GM23338 (cell line): ENCODE data around the gene WDR11. TPM values are rescaled to one million over a fixed set of nuclear protein-coding genes. Genes with fewer than 3 reads are reported as not detected.

Source experiments
- ATAC-seq: fragments of 200-7000 bp; cut with Tn5 transposase; 3 replicates; pipeline ENCODE4 v1.9.1; 2020
- DNase-seq: peaks from one replicate; pipeline ENCODE4 v3.0.0-alpha.2; 2015; ENCODE audit warnings: low spot score
- H2AFZ ChIP-seq: fragments of 200-600 bp; sonication (generic); 2 replicates; pipeline ENCODE4 v1.8.0; 2016; ENCODE audit warnings: antibody characterized with exemption, mild to moderate bottlenecking, moderate library complexity
- H3F3A ChIP-seq: fragments of 200-600 bp; sonication (generic); replicated peaks from 2 replicates; pipeline ENCODE4 v1.8.0; 2017; ENCODE audit warnings: antibody characterized with exemption, mixed run types, low read depth
- H3K27ac ChIP-seq: fragments of 200-600 bp; sonication (generic); 2 replicates; pipeline ENCODE4 v1.6.1; 2016; ENCODE audit warnings: low read depth
- H3K27me3 ChIP-seq: fragments of 200-600 bp; sonication (generic); 2 replicates; pipeline ENCODE4 v1.8.0; 2016; ENCODE audit warnings: mild to moderate bottlenecking, mixed run types, moderate library complexity; ENCODE audit not compliant: insufficient read depth
- H3K36me3 ChIP-seq: fragments of 200-600 bp; sonication (generic); 2 replicates; pipeline ENCODE4 v1.8.0; 2016; ENCODE audit warnings: mild to moderate bottlenecking; ENCODE audit not compliant: insufficient read depth
- H3K4me1 ChIP-seq: fragments of 200-600 bp; sonication (generic); 2 replicates; pipeline ENCODE4 v1.8.0; 2016; ENCODE audit warnings: mild to moderate bottlenecking, moderate library complexity; ENCODE audit not compliant: insufficient read depth
- H3K4me2 ChIP-seq: fragments of 200-600 bp; sonication (generic); 2 replicates; pipeline ENCODE4 v1.7.1; 2017; ENCODE audit warnings: mixed run types
- H3K4me3 ChIP-seq: fragments of 200-600 bp; sonication (generic); 2 replicates; pipeline ENCODE4 v1.6.1; 2016; ENCODE audit warnings: mixed run types
- H3K79me2 ChIP-seq: fragments of 200-600 bp; sonication (generic); replicated peaks from 2 replicates; pipeline ENCODE4 v1.8.0; 2017; ENCODE audit warnings: mild to moderate bottlenecking; ENCODE audit not compliant: insufficient read depth
- H3K9me2 ChIP-seq: fragments of 200-600 bp; sonication (generic); 2 replicates; pipeline ENCODE4 v1.8.0; 2017; ENCODE audit not compliant: insufficient read depth
- H4K20me1 ChIP-seq: fragments of 200-600 bp; sonication (generic); replicated peaks from 2 replicates; pipeline ENCODE4 v1.8.0; 2017; ENCODE audit warnings: mild to moderate bottlenecking; ENCODE audit not compliant: insufficient read depth
- H3K27ac Mint-ChIP-seq: 2 replicates; pipeline ENCODE4 v1.8.0; 2020; ENCODE audit warnings: inconsistent platforms, mild to moderate bottlenecking, moderate library complexity, mixed read lengths
- H3K27me3 Mint-ChIP-seq: 3 replicates; pipeline ENCODE4 v1.8.0; 2022; ENCODE audit warnings: low read depth, mild to moderate bottlenecking, moderate library complexity, mixed read lengths, inconsistent platforms; ENCODE audit not compliant: insufficient read depth, poor library complexity
- H3K36me3 Mint-ChIP-seq: 3 replicates; pipeline ENCODE4 v1.8.0; 2021; ENCODE audit warnings: low read depth, mild to moderate bottlenecking, inconsistent platforms, moderate library complexity, mixed read lengths
- H3K4me1 Mint-ChIP-seq: 3 replicates; pipeline ENCODE4 v1.8.0; 2020; ENCODE audit warnings: mild to moderate bottlenecking, inconsistent platforms, mixed read lengths
- H3K4me3 Mint-ChIP-seq: 3 replicates; pipeline ENCODE4 v1.8.0; 2021; ENCODE audit warnings: moderate library complexity, mild to moderate bottlenecking, inconsistent platforms, mixed read lengths
- H3K9me3 Mint-ChIP-seq: 3 replicates; pipeline ENCODE4 v1.8.0; 2020; ENCODE audit warnings: moderate library complexity, mild to moderate bottlenecking, inconsistent platforms, mixed read lengths
- CREB1 ChIP-seq: fragments of 250-450 bp; sonication (Bioruptor Pico); IDR thresholded peaks from 2 replicates; pipeline ENCODE4 v1.5.0; 2020; ENCODE audit warnings: low read depth, mild to moderate bottlenecking, moderate library complexity
- CTCF ChIP-seq, 2 experiments: fragments of 200-600 bp in 1 of 2; sonication (generic) in 1 of 2; conservative IDR thresholded peaks; 2 replicates each; pipeline versions ENCODE4 v1.5.1 to v1.6.1; 2016 to 2017; ENCODE audit warnings: antibody characterized with exemption in 2 of 2, low read depth in 2 of 2, mild to moderate bottlenecking in 2 of 2, moderate library complexity in 1 of 2
- ETS1 ChIP-seq: IDR thresholded peaks from 2 replicates; pipeline ENCODE4 v1.6.1; 2016; ENCODE audit warnings: antibody characterized with exemption
- EZH2 ChIP-seq: fragments of 200-600 bp; sonication (generic); IDR thresholded peaks from one replicate; pipeline ENCODE4 v1.8.0; 2017; ENCODE audit warnings: antibody characterized with exemption, mild to moderate bottlenecking, low read depth; ENCODE audit not compliant: unreplicated experiment
- EZH2phosphoT487 ChIP-seq: fragments of 200-600 bp; sonication (generic); IDR thresholded peaks from one replicate; pipeline ENCODE4 v1.8.1; 2018; ENCODE audit warnings: antibody characterized with exemption; ENCODE audit not compliant: unreplicated experiment
- JUNB ChIP-seq: IDR thresholded peaks from one replicate; pipeline ENCODE4 v1.6.1; 2016; ENCODE audit warnings: antibody characterized with exemption; ENCODE audit not compliant: unreplicated experiment
- NANOG ChIP-seq: IDR thresholded peaks from 2 replicates; pipeline ENCODE4 v1.6.1; 2016; ENCODE audit warnings: antibody characterized with exemption, borderline replicate concordance
- POLR2AphosphoS5 ChIP-seq: IDR thresholded peaks from 2 replicates; pipeline ENCODE4 v1.6.1; 2016; ENCODE audit warnings: antibody characterized with exemption, low read depth
- REST ChIP-seq: IDR thresholded peaks from one replicate; pipeline ENCODE4 v1.6.1; 2018; ENCODE audit warnings: antibody characterized with exemption; ENCODE audit not compliant: unreplicated experiment
- ZNF114 ChIP-seq: fragments of 250-450 bp; sonication (Bioruptor Pico); IDR thresholded peaks from 2 replicates; pipeline ENCODE4 v1.5.0; 2020; ENCODE audit warnings: mild to moderate bottlenecking, moderate library complexity
- ZNF331 ChIP-seq: fragments of 250-450 bp; sonication (Bioruptor Pico); IDR thresholded peaks from 2 replicates; pipeline ENCODE4 v1.5.0; 2020; ENCODE audit warnings: low read depth, mild to moderate bottlenecking, moderate library complexity
- polyA plus RNA-seq: library from polyadenylated mRNA; unstranded; fragments of >200 nt; fragmentation: Nextera tagmentation; extraction: Ambion mirVana; gene quantifications from 2 replicates; pipeline ENCODE4 v1.2.1, GENCODE V29; 2016
- total RNA-seq: library from RNA; depleted of rRNA; stranded (reverse); fragments of >200 nt; shearing (Covaris generic); gene quantifications from 2 replicates; pipeline ENCODE4 v1.2.3, GENCODE V29; 2014

Gene WDR11
- total and polyA plus RNA-seq, 2 experiments from 2014 or later, result 19.7 to 74.4 TPM

GRCh38 chr10:120873741-120874140, 22.6 kb downstream of the WDR11 start (continued):
- TF ChIP-seq CTCF (conservative IDR thresholded peaks at IDR 0.05; ENCODE audit: low read depth in 2 of 2) (no peak), ZNF114 (CRISPR knock-in tag) (no peak), EZH2 (no peak), JUNB (no peak), EZH2phosphoT487 (no peak)

- Histone ChIP-seq H3K4me3 (no peak overlapping the region), H3K4me2 (no peak overlapping the region), H3K27me3 (no peaks in the 10 kb centered on the region), H4K20me1 (no peaks in the 10 kb centered on the region), H3F3A (no peaks in the 10 kb centered on the region), H3K4me1 (no peaks in the 10 kb centered on the region), H3K9me2 (no peaks in the 10 kb centered on the region), H3K79me2 (no peaks in the 10 kb centered on the region), H2AFZ (no peak overlapping the region), H3K27ac (no peak overlapping the region), H3K36me3 (peaks cover 13% of the 10 kb centered on the region; the same call in 1 of the 2 replicates)
- Mint-ChIP-seq H3K27me3 (no peaks in the 10 kb centered on the region), H3K4me3 (no peak overlapping the region), H3K9me3 (no peaks in the 10 kb centered on the region), H3K4me1 (no peaks in the 10 kb centered on the region), H3K36me3 (peaks cover 21% of the 10 kb centered on the region; the same call in 2 of the 3 replicates), H3K27ac (no peak overlapping the region)
- no peak for ATAC-seq
- DNase-seq, result no peak
- TF ChIP-seq CTCF (conservative IDR thresholded peaks at IDR 0.05; ENCODE audit: low read depth in 2 of 2) (no peak), JUNB (no peak), EZH2phosphoT487 (no peak), NANOG (no peak), POLR2AphosphoS5 (no peak), EZH2 (no peak), REST (no peak), CREB1 (no peak), ZNF331 (CRISPR knock-in tag) (no peak), ETS1 (no peak)
These were observed 31.9 kb downstream of the WDR11 start for GRCh38 chr10:120883071-120883470.
